HuH-7 (cell line): ENCODE results near the gene SLC25A13.
A peak's percentile ranks its signal among the peaks of the same experiment; 100 is the strongest.

Experiments used
- DNase-seq: peaks from one replicate; pipeline ENCODE4 v3.0.0; 2011; ENCODE audit warnings: low spot score

Gene SLC25A13

DNA sequence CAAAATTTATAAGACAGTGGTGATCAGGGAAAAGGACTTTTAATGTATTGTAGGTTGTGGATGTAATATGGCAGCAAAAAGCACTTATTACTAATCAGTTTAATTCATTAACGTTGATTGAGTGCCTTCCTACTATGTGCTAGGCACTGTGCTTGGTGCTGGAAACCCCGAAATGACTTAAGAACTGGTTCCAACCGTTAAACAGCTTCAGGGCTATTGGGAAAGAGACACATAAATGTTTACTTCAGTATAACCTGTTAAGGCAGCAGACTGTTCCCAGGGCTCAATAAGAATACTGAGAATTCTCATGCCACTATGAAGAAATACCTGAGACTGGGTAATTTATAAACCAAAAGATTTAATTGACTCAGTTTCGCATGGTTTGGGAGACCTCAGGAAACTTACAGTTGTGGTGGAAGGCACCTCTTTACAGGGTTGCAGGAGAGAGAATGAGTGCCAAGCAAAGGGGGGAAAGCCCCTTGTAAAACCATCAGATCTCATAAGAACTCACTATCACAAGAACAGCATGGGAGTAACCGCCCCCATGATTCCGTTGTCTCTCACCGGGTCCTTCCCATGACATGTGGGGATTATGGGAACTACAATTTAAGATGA, 1.1 kb upstream of the SLC25A13 start:
- no peak for DNase-seq

DNA sequence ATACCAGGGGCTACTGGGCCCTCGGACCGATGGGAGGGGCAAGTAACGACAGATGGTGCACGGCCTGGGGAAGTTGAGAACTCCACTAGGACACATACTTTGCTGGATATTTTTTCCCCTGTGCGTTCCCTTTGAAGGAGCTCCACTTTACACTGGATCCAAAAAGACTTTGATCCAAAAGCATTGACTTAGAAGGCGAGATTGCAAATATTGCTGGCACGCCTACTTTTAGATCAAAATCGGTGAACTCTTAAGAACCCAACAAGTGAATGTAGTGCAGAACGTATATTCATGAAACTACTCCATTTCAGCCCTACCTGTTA, 436 bp upstream of the SLC25A13 start:
- DNase-seq = no peak

DNA sequence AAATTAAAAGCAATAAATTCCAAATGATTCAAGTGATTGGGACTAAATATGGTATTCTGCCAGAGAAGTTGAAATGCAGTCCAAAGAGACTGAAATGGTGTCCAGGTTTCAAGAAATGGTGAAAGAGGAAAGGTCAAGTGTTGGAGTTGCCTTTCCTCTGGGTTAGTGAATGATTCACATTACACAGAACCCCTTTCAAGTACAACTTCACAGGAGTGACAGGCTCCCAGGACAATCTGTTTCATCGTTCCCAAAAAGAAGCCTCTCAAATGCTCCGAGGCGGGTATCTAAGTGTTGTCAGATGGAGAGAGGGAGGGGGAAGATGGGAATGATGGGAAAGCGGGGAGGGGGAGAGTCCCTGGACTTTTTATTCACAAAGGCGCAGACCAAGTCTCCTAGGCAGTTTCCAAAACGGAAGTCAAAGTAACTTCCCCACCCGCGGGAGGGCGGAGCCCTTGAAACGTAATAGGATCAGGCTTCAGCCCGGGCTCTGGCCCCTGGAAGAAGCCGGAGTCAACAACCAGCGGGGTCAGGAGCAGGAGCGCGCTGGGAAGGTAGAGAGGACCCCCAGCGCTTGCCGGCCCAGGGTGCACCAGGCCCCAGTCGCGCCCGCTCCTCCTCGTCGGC, 754 bp downstream of the SLC25A13 start:
- DNase-seq = peak; percentile 75

DNA sequence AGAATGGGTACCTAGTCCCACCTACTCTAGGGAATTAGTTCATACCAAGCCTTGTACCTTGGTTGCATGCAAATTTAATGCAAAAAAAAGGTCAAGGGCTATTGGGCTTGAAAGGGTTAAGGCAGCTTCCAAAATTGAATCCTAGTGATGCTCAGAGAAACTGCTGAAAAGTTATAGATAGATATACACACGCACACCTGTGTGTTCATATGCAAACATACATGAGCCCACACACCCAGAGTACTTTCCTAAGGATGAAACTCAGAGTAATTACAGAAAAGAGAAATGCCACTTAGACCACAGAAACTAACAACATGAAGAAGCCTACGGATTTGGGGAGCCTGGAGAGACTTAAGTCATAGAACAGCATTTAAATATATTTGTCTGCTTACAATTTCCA, 1.5 kb downstream of the SLC25A13 start:
- DNase-seq = no peak

DNA sequence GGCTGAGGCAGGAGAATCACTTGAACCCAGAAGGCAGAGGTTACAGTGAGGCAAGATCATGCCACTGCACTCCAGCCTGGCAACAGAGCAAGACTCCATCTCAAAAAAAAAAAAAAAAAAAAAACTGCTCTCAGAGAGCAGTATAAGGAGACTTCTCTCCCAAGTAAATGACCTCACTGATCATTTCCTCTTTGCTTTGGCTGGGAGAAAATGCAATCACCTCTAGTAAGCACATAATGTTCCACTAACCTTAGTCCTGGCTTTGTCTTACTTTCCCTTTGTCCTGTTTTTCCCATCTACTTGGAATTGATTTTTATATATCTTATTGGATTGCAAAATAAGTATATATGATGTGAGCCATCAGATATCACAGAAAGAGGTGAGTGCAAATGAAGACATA, 2.5 kb downstream of the SLC25A13 start:
- DNase-seq = no peak

DNA sequence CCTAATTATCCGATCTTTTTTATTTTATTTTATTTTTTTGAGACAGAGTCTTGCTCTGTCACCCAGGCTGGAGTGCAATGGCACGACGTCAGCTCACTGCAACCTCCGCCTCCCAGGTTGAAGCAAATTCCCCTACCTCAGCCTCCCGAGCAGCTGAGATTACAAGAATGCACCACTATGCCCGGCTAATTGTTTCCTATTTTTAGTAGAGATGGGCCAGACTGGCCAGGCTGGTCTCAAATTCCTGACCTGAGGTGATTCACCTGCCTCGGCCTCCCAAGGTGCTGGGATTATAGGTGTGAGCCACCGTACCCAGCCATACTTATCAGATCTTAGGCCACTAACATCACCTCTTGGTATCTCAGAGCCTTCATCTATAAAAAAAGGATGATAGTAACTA, 4.9 kb downstream of the SLC25A13 start:
- DNase-seq = no peak

DNA sequence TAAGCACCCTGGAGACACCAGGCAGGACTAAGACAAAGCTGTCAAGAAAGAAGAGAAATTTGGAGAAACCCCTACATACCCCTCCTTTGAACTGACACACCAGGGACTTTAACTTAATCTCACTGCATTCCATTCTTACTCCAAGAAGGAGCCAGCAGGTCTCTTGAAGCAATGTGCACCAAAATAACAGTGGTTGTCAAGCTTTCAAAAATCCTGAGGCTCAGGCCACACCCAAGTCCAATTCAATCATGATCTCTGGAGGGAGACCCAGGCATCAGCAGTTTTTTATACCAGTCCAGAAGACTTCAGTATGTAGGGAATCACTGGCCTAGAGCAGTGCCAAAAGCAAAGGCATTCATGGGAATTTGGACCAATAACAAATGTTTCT, 6.8 kb downstream of the SLC25A13 start:
- DNase-seq = no peak

DNA sequence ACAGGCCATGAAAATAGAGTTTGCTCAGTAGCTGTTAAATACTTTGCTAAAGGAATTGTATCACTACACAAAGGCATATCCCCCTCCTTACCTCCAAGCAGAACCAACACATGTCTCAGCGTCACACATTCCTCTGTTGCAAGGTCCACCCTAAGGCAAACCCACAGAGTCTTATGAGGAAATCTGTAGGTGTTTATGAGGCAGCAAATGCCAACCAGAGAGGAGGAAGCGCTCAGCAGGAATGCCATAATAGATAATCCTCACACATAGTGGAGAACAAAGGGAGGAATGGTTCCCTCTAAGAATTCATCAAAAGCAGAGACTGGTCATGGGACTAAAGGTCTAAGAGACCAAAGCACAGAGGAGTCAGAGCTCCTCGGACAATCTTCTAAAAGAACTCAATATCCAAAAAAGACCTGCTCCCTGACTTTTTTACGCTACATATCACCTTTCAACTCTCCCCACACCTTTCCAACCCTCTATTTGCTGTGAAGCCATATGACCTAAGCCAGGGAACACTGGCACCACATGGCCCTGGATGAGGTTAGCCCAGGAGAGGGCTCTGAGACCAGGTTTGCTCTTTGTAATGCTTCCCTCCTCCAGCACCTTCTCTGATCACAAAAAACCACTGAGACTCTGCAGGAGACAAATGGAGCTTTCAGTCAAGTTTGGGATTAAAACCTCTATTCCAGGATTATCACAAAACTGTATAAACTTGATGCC, 7.3 kb downstream of the SLC25A13 start:
- no peak for DNase-seq

DNA sequence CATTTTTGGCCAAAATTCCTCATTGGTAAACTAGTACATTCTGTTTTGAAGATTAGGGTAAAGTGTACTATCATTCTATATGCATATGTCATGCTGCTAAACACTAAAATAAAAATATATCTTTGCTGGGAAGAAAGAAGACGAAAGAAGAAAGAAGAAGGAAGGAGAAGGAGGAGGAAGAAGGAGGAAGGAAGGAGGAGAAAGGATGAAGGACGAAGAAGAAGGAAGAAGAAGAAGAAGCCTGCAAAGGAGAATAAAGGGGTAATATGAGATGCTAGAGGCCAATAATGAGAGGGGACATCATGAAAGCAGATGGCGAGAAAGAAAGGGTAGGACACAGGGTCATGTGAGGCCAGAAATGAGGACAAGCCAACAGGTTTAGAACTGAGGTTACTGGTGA, 8.0 kb downstream of the SLC25A13 start:
- no peak for DNase-seq

DNA sequence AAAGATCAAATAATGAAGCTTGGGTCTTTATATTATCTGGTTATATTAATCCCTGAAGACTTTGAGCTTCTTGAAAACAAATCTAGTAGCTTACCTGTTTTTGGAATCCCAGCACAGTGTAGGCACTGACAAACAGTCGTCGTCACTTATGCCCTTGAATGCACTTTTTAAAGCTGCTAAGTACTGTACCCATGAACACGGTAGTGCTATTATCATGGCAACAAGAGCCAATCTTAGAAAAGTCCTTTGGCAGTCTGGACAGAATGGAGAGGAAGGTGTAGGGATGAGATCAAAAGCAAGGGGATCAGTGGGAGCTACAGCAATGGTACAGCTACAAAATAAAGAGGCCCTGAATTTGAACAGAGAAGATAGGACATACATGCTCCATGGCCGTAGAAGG, 9.4 kb downstream of the SLC25A13 start:
- no peak for DNase-seq

DNA sequence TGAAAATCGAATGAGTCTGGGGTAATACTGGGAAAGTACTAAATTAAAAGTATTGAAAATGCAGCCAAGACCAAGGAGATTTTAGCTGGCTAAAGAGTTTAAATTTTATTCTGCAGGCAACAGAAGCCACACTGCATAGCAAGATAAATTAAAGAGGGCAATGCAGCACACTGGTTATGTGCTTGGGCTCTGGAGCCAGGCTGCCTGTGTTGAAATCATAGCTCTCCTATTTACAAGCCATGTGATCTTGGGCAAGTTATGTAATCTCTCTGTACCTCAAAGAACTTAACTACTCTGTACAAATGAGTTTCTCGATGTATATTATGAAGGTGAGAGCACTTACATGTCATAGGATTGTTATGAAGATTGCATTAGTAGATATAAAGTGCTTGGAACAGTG, 9.9 kb downstream of the SLC25A13 start:
- no peak for DNase-seq

DNA sequence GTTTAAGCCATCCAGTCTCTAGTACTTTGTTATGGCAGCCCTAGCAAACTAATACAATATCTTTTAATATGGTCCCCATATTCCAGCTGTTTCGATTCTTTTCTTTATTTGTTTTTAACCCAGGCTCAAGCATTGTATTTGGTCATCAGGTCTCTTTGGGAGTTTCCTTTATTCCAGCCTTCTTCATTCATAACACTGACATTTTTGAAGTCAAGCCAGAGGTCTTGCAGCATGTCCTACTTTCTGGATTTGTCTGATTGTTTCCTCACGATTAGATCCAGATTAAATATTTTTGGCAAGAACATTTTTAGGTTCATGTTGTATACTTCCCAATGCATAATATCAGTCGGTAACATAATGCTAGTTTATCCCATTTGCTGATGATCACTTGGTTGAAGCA, 11.8 kb downstream of the SLC25A13 start:
- no peak for DNase-seq

DNA sequence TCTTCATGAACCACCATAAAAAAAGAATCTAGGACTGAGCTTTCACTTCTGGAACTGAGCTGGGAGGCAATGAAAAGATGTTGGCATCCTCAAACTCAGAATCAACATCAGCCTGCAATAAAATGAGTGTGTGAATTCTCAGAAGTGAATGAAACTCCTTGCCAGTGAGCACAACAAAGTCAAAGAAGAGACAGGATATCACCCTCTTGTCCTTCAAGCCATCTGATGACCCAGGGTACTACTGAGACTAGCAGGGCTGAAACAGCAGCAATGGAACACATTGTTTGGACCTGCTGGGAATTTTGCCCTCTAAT, 13.0 kb downstream of the SLC25A13 start:
- DNase-seq = no peak

DNA sequence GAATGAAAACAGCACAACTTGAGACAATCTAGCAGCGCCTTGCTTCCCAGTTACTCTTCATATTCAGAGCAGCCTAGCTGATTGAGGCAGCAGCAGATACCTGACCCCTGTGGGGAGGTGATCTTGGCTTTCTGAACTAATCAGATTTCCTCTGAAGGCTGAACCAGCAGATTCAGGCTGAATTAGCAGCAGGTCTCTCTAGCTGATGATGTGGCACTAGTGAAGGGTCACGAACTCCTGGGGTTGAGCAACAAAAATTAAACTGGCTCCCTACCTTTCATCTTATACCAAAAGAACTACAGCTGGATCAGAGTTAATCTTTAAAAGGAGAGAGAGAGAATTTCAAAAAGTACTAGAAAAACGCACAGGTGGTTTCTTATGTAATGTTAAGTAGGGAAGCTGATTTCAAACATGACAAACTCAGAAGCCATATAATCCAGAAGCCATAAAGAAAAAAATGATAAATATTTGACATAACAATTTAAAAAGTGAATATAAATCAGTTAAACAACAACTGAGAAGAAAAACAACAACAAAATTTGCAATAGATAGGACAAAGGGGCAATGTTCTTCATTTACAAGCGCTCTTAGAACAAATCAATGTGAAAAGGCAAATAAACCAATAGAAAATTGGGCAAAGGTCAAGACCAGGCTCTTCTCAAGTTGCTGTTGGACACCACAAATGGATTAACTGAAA, 13.5 kb downstream of the SLC25A13 start:
- no peak for DNase-seq

DNA sequence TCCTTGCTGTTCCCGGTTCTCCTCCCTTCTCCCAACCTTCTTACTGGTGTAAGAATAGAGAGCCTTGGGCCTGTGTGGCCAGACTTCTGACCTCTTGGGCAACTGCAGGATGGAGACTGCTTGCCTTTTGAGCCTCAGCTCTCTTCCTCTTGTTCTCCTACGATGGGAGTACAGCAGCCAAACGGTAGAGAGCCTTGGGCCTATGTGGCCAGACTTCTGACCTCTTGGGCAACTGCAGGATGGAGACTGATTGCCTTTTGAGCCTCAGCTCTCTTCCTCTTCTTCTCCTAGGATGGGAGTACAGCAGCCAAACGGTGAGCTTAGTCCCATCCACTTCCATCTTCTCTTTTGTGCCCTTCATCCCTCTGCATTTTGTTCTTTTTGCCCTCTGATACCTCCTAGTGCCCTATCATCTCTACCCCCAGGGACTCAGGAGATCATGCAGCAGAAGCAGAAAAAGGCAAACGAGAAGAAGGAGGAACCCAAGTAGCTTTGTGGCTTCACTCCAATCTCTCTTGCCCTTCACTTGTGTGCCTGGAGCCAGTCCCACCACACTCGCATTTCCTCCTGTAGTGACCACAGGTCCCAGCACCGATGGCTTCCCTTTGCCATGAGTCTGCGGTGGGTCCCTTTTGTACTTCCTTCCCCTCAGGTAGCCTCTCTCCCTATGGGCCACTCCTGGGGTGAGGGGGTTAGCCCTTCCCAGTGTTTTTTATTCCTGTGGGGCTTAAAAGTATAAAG, 15.3 kb downstream of the SLC25A13 start:
- no peak for DNase-seq

DNA sequence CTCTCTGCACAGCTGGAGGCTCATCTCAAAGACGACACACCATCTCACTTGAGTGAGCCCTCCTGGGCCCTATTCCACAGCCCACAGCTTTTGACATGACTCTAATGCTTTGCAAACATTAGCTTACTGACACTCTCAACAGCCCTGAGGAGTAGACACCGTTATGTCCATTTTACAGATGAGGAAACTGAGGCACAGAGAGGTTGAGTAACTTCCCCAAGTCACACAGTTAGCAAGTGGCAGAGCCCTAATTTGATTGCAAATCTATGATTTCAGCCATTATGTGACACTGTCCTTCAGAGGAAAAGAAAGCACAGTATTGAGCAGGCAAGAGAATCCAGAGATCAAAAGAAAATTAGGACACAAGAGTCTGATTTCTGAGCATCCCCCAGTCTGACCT, 16.0 kb downstream of the SLC25A13 start:
- no peak for DNase-seq

DNA sequence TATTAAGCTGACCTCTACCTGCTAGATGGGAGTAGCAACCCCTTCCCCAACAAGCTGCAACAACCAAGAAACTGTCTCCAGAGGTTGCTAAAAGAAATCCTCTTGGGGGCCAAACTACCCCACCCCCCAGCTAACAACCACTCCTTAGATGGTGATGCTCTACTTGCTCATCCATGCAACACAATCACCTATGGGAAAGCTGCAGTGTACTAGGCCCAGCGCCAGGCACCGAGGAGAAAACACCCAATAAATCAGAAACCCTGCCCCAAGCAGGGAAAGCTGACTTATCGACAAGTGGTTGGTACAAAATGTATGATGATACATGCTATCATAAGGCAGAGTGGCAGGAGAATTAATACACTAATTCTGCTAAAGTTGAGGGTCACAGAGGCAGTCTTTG, 17.3 kb downstream of the SLC25A13 start:
- no peak for DNase-seq

DNA sequence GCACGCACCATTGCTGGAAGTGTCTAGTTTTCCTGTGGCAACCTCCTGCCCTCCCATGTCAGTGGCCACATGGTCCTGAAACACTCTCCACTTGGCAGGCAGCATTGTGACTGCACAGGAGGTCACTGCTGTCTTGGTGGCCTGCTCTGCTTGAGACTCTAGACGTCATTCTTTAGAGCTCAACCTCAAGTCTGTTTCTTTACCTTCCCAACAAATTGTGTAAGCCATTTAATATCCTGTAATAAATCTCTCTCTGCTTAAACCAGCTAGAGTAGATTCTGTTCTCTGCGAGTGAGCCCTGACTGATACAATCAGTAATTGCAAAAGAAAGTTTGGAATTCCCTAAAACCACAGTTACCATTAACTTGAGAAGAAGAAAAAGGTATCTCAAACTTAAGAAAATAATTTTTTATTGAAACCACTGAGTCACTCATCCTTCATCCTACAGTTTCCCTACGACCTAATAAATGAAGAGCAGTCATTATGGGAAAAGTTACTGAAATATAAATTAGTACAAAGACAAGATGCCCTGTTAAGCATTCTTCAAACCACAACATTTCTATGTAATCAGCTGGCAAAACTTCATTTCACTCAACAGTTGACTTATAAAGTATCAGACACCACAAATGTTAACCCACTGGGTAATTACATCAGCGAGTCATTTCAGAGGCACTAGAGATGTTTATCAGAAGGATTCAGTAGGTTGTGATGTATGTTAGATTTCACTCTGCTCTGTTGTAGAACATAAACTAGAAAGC, 18.0 kb downstream of the SLC25A13 start:
- no peak for DNase-seq

DNA sequence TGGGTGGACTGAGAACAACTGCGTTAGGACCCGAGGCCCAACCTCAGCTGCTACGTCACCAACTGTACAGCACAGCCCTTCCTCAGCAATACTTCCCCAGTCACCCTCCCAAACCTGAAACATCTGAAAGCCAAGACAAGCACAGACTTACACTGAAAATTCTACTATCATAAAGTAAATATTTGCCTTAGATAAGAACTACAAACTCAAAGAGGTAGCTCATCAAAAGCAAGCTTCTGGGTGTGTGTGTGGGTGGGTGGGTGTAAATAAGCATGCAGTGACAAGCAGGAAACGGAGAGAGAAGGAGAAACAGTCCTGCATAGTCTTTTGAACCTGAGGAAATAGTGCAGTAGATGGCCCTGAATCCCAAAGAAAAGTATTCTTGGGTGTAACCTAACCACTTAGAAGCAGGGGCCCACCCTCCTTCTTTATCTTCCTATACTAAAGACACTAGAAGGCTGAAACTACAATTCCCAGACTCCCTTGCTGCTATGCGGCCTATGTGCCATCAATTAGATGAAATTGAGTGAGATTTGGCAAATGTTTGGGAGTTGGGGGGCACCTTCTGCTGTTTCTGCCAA, 18.7 kb downstream of the SLC25A13 start:
- DNase-seq = peak; percentile 45

DNA sequence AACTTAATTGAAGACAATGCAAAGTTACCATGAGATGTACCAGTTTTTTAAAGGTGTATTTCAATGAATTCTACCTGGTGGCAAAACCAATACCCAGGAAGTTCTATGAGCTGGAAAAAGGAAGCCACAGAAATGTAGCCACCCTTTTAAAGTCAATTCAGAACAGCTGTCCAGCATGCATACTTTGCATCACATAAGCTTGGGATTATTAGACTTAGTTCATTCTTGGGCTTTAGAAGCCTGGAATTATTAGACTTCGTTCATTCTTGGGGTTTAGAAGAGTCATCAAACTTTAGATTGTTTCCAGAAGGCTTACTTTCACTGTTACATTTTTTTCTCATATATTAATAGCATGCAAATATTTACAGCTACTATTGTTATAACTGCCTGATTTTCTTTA, 20.9 kb downstream of the SLC25A13 start:
- DNase-seq = no peak

DNA sequence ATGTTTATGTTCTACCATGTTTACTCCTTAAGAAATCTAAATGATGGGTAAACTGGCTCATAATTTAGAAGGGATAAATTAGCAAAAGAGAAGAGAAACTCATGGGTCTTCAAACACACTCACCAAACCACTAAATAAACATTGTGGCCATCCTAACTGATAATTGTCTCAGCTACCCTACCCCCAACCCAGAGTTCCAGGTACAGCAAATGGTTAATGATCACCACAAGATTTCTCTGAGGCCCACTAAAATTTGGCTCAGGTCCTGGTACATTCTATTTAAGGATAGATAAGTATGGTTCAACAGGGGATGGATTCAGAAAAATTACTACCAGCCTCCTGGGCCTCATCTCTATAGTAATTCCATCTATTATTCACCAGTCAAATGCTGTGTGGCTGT, 21.4 kb downstream of the SLC25A13 start:
- DNase-seq = no peak

DNA sequence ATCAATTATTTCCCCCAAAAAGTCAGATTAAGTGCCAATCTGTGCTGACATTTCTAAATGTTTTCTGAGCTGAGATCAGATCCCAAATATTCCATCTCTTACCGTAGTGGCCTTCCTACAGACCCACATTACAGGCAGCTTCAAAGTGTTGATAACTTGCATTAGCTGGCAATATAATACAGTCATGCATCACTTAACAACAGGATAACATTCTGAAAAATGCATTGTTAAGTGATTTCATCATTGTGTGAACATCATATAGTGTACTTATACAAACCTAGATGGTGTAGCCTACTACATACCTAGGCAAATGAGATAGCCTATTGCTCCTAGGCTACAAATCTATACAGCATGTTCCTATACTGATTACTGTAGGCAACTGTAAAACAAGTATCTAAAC, 22.4 kb downstream of the SLC25A13 start:
- no peak for DNase-seq
